Fibroblast of mammary gland (primary cell): ENCODE measurements around the gene UBE3D.

Experiments
- DNase-seq: peaks from one replicate; pipeline ENCODE4 v3.0.0-alpha.2; 2010; ENCODE audit warnings: low read depth
- H3K4me3 ChIP-seq: 2 replicates; pipeline ENCODE4 v1.5.1; 2011; ENCODE audit warnings: low read depth, mild to moderate bottlenecking, low read length, moderate library complexity; ENCODE audit not compliant: control insufficient read depth
- TF ChIP-seq, protein P1 (sequence below): conservative IDR thresholded peaks from 2 replicates; pipeline ENCODE4 v1.5.1; 2011; ENCODE audit warnings: low read depth, low read length, inconsistent platforms; ENCODE audit not compliant: control insufficient read depth, insufficient read depth

UBE3D gene

DNA sequence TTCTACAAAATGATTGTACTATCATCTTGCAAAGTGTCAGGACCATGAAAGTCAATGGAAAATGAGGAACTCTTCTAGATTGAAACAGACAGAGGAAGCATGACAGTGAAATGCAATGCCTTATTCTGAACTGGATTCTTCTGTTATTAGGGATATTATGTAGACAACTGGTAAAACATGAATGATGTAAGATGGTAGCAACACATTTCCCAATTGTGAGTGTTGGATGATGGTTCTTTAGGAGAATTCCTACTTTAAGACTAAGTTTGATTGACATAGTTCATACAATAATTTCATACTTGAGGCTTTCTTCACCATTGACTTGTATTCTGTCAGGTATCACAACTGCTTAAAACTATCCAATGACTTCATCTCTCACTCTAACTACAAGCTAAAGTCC lies 4.5 kb downstream of the UBE3D start:
- TF ChIP-seq, protein P1, sequence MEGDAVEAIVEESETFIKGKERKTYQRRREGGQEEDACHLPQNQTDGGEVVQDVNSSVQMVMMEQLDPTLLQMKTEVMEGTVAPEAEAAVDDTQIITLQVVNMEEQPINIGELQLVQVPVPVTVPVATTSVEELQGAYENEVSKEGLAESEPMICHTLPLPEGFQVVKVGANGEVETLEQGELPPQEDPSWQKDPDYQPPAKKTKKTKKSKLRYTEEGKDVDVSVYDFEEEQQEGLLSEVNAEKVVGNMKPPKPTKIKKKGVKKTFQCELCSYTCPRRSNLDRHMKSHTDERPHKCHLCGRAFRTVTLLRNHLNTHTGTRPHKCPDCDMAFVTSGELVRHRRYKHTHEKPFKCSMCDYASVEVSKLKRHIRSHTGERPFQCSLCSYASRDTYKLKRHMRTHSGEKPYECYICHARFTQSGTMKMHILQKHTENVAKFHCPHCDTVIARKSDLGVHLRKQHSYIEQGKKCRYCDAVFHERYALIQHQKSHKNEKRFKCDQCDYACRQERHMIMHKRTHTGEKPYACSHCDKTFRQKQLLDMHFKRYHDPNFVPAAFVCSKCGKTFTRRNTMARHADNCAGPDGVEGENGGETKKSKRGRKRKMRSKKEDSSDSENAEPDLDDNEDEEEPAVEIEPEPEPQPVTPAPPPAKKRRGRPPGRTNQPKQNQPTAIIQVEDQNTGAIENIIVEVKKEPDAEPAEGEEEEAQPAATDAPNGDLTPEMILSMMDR: no peak
- H3K4me3 ChIP-seq: no peak overlapping the region
- DNase-seq: no peak

DNA sequence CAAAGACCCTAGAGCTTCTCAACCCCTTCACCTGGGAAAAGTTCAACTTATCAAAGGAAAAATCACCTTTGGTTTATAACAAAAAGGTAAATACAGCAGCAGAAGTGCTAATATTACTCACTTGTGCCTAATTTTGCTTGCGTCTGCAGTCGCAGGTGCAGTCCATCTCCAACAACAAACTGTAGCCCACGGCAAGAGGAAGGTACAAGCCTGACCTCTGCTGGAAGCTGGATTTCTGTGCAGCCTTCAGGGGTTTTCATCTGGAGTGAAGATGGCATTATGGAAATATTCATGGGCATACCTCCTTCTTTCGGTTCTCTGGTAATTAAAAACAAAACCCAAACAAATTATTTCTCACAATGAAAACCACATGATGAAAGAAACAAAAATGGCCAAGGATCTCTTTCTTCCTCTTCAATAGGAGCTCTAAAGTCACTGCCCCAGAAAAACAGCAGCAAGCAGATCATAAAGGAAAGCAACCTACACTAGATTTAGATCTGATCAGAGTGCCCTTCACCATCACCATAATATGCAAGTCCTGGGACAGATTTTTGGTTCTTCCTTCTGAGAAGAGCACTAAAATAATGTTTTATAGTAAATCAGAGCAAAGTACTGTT lies 7.8 kb downstream of the UBE3D start:
- peak; percentile 56 for DNase-seq
- TF ChIP-seq, protein P1: peak; percentile 88
- H3K4me3 ChIP-seq: no peak overlapping the region

DNA sequence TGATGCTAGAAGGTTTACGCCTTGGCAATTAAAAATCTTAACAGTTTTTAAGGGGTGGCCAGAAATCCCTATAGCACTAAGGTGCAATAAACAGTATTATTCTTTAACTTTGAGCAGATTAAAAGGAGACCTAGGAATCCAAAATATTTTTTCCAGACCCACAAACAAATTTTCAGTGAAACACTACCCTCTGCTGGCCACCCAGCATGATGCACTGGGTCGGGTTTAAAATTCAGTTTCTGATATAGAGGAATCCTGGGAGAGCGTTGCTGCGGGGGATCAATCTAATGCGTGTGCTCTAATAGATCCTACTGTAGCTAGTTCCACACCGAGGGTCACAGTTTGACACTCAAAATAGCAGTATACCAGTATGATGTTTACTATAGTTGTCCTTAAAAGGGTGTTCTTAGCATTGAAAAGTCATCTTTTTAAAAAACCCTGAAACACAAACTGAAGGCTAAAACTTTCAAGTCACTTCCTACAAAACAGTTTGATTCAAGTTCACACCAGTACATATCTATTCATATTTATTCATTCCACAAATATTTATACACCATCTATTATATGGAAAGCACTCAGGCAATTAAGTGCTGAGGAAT lies 10.2 kb downstream of the UBE3D start:
- TF ChIP-seq, protein P1: peak; percentile 77
- H3K4me3 ChIP-seq: no peak overlapping the region
- DNase-seq: peak; percentile 55

DNA sequence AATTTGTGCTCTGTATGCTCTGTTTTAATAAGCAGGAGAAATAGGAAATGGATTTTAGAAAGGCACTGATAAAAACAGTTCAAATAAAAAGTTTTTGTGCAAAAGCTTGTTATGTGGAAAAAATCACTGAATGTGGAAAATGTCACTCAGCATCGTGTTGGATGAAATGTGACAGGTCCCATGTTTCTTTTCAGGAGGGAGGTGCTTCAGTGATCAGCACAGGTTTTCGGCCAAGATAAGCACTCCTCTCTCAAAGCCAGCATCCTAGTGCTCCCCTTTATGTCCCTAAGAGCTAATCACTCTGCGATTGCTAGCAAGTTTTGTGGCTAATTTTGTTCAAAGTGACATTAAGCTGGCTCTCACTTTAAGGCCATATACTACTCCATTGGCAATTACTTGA lies 12.0 kb downstream of the UBE3D start:
- TF ChIP-seq, protein P1: no peak
- no peak for DNase-seq

DNA sequence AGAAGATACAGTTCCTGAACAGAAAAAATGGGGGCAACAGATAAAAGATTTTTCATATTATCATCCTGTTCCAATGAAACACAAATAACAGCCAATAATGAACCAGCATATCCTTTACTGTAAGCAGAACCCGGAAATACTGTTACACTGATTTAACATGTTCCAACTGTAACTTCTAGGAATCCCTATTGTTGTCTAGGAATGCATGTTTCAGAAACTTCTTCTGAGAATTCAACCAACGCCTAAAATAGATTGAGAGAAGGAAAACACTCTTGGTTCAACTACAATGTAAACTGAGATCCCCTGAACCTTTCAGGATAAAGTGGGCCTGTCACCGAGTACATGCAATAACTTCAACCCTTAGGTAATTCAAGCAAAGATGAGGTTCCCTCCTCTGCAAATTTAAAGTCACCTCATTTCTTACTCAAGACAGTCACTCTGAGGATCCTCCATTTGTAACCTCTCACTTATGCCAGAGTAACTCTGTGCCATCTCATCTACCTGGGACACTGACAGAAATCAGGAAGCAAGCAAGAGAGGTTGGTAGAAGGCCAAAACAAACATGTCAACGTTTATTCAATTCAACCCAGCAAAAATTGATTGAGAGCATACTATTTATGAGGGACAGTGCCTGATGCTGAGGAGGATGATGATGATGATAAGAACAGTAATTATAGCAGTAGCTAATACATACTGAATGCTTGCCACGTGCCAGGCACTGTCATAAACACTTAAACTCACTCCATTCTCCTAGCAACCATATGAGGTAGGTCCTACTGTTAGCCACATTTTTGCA lies 14.1 kb downstream of the UBE3D start:
- DNase-seq: no peak
- H3K4me3 ChIP-seq: no peak overlapping the region
- TF ChIP-seq, protein P1: no peak

More for the DNA sequence above, 12.0 kb downstream of the UBE3D start:
- H3K4me3 ChIP-seq: no peak overlapping the region

DNA sequence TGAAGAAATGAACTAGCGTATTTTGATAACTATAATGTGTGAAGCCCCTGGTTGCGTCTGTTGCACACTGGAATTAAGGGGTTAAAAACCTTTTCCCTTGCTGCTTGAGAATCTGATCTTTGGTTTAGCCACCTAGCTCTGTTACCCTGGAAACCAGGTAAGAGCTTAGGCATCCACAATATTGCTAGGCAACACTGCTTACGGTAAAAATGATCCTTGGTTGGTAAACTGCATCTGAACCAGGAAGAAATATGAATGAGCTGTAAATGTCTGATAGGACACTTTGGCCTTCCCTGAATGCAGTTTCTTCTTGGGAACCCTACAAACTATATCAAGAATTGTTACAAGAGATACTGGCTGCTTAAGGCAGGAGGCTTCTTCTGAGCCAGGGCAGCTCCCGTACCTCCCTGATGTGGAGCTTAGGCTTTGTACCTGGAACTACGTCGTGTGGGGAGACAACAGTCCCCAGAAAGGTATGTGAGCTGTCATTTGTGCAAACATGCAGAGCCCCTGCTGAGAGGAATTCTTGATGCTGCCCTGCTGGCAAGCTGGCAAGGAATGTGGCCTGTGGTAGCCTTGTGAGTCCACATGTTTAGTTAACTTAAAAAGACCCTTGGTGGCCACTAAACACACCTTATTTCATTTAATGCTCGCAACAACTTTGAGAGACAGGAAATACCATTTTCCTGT lies 18.4 kb downstream of the UBE3D start:
- TF ChIP-seq, protein P1: no peak
- no peak for DNase-seq
- no peak overlapping the region for H3K4me3 ChIP-seq
